GM12801 (cell line): ENCODE measurements around the gene DTNBP1.

Experiments
- TF ChIP-seq, protein P1 (sequence below): IDR thresholded peaks from one replicate; pipeline ENCODE4 v1.5.1; 2011; ENCODE audit warnings: control low read depth; ENCODE audit not compliant: insufficient read length; ENCODE audit errors: extremely low read depth

The DTNBP1 gene

GRCh38 chr6:15500078-15500740 is 162.6 kb downstream of the DTNBP1 start:
- TF ChIP-seq, protein P1, sequence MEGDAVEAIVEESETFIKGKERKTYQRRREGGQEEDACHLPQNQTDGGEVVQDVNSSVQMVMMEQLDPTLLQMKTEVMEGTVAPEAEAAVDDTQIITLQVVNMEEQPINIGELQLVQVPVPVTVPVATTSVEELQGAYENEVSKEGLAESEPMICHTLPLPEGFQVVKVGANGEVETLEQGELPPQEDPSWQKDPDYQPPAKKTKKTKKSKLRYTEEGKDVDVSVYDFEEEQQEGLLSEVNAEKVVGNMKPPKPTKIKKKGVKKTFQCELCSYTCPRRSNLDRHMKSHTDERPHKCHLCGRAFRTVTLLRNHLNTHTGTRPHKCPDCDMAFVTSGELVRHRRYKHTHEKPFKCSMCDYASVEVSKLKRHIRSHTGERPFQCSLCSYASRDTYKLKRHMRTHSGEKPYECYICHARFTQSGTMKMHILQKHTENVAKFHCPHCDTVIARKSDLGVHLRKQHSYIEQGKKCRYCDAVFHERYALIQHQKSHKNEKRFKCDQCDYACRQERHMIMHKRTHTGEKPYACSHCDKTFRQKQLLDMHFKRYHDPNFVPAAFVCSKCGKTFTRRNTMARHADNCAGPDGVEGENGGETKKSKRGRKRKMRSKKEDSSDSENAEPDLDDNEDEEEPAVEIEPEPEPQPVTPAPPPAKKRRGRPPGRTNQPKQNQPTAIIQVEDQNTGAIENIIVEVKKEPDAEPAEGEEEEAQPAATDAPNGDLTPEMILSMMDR: no peak

DNA sequence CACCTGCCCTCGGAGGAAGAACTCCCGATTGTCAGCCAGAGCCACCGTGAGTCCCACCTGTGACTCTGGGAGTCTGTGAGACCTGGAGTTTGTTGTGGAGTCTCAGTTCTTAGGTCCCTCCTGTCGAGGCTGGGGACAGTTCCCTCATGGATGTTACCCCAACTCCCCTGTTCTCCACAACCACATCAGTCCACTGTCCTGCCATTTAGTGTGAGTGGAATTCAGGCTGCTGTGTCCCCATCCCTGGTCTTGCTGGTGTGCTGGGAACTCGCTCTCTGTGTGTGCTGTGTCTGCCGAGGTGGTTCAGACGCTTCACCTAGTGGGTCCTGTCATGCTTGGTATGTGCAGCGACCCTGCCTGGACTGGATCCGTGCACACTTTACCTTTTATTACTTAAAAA is 163.2 kb downstream of the DTNBP1 start:
- TF ChIP-seq, protein P1: no peak

DNA sequence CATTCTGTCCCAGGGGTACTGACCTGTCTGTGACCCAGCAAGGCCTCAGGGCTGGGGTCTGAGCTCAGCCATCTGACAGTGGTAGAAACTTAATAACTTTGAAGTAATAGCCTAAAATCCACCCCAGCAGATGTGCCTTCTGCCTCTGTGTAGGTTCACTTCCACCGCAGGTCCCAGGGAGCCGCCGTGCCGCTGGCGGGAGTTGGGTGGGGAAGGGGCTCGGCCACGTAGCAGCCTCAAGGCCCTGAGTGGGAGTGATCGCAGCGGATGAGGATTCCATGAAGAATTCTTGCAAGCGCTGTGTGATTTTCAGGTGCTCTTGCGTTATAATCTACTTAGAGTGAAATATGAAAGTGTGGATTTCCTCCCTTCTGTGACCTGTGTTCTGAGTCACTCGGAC is 163.7 kb downstream of the DTNBP1 start:
- TF ChIP-seq, protein P1: no peak

GRCh38 chr6:15498640-15499039 is 164.2 kb downstream of the DTNBP1 start:
- TF ChIP-seq, protein P1: no peak

DNA sequence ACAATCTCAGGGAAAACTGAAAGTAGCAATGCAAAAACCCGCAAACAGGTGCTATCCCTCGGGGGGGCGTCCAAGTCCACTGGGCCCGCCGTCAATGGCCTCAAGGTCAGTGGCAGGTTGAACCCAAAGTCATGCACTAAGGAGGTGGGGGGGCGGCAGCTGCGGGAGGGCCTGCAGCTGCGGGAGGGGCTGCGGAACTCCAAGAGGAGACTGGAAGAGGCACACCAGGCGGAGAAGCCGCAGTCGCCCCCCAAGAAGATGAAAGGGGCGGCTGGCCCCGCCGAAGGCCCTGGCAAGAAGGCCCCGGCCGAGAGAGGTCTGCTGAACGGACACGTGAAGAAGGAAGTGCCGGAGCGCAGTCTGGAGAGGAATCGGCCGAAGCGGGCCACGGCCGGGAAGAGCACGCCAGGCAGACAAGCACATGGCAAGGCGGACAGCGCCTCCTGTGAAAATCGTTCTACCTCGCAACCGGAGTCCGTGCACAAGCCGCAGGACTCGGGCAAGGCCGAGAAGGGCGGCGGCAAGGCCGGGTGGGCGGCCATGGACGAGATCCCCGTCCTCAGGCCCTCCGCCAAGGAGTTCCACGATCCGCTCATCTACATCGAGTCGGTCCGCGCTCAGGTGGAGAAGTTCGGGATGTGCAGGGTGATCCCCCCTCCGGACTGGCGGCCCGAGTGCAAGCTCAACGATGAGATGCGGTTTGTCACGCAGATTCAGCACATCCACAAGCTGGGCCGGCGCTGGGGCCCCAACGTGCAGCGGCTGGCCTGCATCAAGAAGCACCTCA is 166.3 kb downstream of the DTNBP1 start:
- TF ChIP-seq, protein P1: no peak

DNA sequence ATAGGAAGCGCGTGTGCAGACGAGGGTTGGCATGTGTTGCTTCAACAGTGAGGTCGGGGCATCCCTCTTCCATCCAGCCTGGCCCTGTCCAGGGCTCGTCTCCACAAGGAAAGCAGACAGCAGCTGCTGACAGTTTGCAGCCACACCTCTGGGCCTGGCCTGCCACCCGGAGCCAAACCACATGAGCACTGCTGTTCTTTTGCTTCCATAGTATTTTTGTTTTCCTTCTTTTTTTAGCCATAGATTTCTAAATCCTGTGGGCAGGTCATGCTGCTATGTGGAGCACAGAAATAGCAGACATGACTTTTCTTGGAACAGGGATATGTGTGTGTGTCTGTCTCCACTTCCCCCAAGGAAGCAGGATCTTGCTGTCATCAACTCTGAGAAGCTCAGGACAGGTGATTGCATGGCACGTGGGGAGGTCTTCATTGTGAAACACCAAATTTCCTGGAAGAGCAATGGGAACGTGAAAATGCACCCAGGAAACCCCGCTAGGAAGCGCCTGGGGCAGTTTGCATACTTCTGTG is 167.4 kb downstream of the DTNBP1 start:
- TF ChIP-seq, protein P1: no peak

DNA sequence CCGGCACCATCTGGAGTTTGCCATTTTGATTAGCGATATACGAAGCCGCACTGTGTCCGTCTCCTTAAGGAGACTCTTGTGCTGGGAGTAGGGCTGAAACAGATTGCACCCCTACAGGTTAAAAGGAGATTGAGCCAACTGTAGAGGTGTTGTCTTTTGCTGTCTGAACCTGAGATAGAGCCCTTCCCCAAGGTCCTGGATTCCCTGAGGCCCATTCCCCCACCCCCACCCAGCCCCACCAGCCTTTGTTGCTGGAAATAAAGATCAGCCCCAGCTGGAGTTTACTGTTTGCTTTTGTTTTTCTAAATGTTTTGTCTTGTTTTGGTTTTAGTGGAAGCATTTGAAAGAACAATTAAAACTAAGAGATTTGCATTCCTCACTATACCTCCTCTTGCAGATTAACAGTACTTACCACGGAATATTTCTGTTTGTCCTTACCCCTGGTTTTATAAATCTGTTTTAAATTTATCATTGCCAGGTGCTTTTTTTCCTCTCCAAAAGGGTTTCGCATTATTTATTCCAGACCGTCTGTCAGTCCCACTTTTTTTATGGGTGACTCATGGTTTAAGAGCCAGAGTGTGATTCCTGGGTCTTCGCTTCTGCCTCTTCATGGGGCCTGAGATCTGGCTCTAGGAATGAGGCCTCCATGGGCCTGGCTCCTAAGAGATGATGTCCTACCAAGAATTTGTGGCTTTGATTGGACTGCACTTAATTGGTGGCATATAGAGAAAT is 169.2 kb downstream of the DTNBP1 start:
- TF ChIP-seq, protein P1: no peak
